RWPE2 (cell line): Measurements from ENCODE around the gene ERO1A.

Experiments used
- ATAC-seq: fragments of 200-7000 bp; cut with Tn5 transposase; 3 replicates; pipeline ENCODE4 v1.9.1; 2021; ENCODE audit warnings: low read depth
- DNase-seq: peaks from one replicate; pipeline ENCODE4 v3.0.0-alpha.2; 2020; ENCODE audit warnings: low spot score
- H3K27ac ChIP-seq: fragments of 450-650 bp; 2 replicates; pipeline ENCODE4 v1.5.1; 2017; ENCODE audit warnings: mild to moderate bottlenecking; ENCODE audit not compliant: poor library complexity, severe bottlenecking
- H3K27me3 ChIP-seq: fragments of 250-450 bp; sonication (Bioruptor Pico); 2 replicates; pipeline ENCODE4 v1.5.1; 2021; ENCODE audit warnings: mild to moderate bottlenecking, moderate library complexity; ENCODE audit not compliant: insufficient read depth, poor library complexity, severe bottlenecking
- H3K36me3 ChIP-seq: fragments of 250-450 bp; sonication (Bioruptor Pico); 2 replicates; pipeline ENCODE4 v1.5.1; 2020; ENCODE audit warnings: low read depth, mild to moderate bottlenecking, moderate library complexity
- H3K4me1 ChIP-seq: fragments of 250-450 bp; sonication (Bioruptor Pico); 2 replicates; pipeline ENCODE4 v1.5.1; 2021; ENCODE audit warnings: mild to moderate bottlenecking, moderate library complexity; ENCODE audit not compliant: insufficient read depth, poor library complexity, severe bottlenecking
- H3K4me3 ChIP-seq: fragments of 250-450 bp; sonication (Bioruptor Pico); 2 replicates; pipeline ENCODE4 v1.5.1; 2021; ENCODE audit warnings: mild to moderate bottlenecking, moderate library complexity; ENCODE audit not compliant: severe bottlenecking
- H3K9me3 ChIP-seq: fragments of 250-450 bp; sonication (Bioruptor Pico); 2 replicates; pipeline ENCODE4 v1.5.1; 2021; ENCODE audit warnings: mild to moderate bottlenecking, moderate library complexity; ENCODE audit not compliant: severe bottlenecking
- CTCF ChIP-seq: fragments of 450-650 bp; IDR thresholded peaks from one replicate; pipeline ENCODE4 v1.5.1; 2017; ENCODE audit warnings: mild to moderate bottlenecking, moderate library complexity; ENCODE audit not compliant: poor library complexity, severe bottlenecking

The ERO1A gene

GRCh38 chr14:52706724-52707706, 11.7 kb upstream of the ERO1A start, which contains the start of gene PSMC6:
PSMC6 (plus strand) TSS chr14:52707200; CDS start chr14:52707220, 20 bp downstream.
- ATAC-seq (peak; percentile 94), DNase-seq (peak; percentile 96)
- Histone ChIP-seq H3K4me3 (peak within 1 kb of the TSS; percentile 74), H3K27ac (peak within 1 kb of the TSS; percentile 78), H3K9me3 (no peaks in the 10 kb centered on the region), H3K27me3 (no peaks in the 10 kb centered on the region), H3K36me3 (peaks cover 39% of the 10 kb centered on the region), H3K4me1 (peaks cover 29% of the 10 kb centered on the region)
- no peak for TF ChIP-seq CTCF

- H3K27me3 ChIP-seq = no peaks in the 10 kb centered on the region
- TF ChIP-seq CTCF = no peak
- H3K4me1 ChIP-seq = peaks cover 36% of the 10 kb centered on the region
- peaks cover 32% of the 10 kb centered on the region for H3K36me3 ChIP-seq
- peak overlapping the region; percentile 74 for H3K4me3 ChIP-seq
- DNase-seq (no peak), ATAC-seq (no peak)
- H3K27ac ChIP-seq = peak overlapping the region; percentile 78
- H3K9me3 ChIP-seq = no peaks in the 10 kb centered on the region
Observed at GRCh38 chr14:52706286-52706685, 10.9 kb upstream of the ERO1A start.

- Histone ChIP-seq H3K4me1 (peaks cover 45% of the 10 kb centered on the region), H3K4me3 (no peak overlapping the region), H3K27ac (peak overlapping the region; percentile 96), H3K9me3 (no peaks in the 10 kb centered on the region), H3K27me3 (no peaks in the 10 kb centered on the region), H3K36me3 (peaks cover 6% of the 10 kb centered on the region)
- no peak for TF ChIP-seq CTCF
- DNase-seq = no peak
- ATAC-seq = no peak
Observed at GRCh38 chr14:52703664-52704063, 8.3 kb upstream of the ERO1A start.

GRCh38 chr14:52703225-52703624, 7.9 kb upstream of the ERO1A start:
- Histone ChIP-seq H3K4me3 (no peak overlapping the region), H3K27me3 (no peaks in the 10 kb centered on the region), H3K9me3 (no peaks in the 10 kb centered on the region), H3K4me1 (peaks cover 44% of the 10 kb centered on the region), H3K27ac (peak overlapping the region; percentile 96), H3K36me3 (peaks cover 1% of the 10 kb centered on the region)
- DNase-seq = peak; percentile 85
- TF ChIP-seq CTCF = no peak
- peak; percentile 62 for ATAC-seq

- no peak for TF ChIP-seq CTCF
- H3K4me3 ChIP-seq = no peak overlapping the region
- H3K4me1 ChIP-seq = peaks cover 39% of the 10 kb centered on the region
- no peaks in the 10 kb centered on the region for H3K9me3 ChIP-seq
- H3K36me3 ChIP-seq = no peaks in the 10 kb centered on the region
- DNase-seq (no peak), ATAC-seq (peak; percentile 22)
- peak overlapping the region; percentile 96 for H3K27ac ChIP-seq
- no peaks in the 10 kb centered on the region for H3K27me3 ChIP-seq
Observed at GRCh38 chr14:52701223-52701622, 5.9 kb upstream of the ERO1A start.
